ENCODE measurements around the gene SNX32. TPM values are rescaled to one million over a fixed set of nuclear protein-coding genes. Genes with fewer than 3 reads are reported as not detected.
A peak's percentile ranks its signal among the peaks of the same experiment; 100 is the strongest.
"Not testable (repeated sequence)": the region's sequence is repeated elsewhere in the genome, so short reads cannot be mapped to it uniquely, and the experiment has no call there.

The SNX32 gene
- total RNA-seq, 2 donors from 2014 or later: 0.52 to 1.0 TPM

DNA sequence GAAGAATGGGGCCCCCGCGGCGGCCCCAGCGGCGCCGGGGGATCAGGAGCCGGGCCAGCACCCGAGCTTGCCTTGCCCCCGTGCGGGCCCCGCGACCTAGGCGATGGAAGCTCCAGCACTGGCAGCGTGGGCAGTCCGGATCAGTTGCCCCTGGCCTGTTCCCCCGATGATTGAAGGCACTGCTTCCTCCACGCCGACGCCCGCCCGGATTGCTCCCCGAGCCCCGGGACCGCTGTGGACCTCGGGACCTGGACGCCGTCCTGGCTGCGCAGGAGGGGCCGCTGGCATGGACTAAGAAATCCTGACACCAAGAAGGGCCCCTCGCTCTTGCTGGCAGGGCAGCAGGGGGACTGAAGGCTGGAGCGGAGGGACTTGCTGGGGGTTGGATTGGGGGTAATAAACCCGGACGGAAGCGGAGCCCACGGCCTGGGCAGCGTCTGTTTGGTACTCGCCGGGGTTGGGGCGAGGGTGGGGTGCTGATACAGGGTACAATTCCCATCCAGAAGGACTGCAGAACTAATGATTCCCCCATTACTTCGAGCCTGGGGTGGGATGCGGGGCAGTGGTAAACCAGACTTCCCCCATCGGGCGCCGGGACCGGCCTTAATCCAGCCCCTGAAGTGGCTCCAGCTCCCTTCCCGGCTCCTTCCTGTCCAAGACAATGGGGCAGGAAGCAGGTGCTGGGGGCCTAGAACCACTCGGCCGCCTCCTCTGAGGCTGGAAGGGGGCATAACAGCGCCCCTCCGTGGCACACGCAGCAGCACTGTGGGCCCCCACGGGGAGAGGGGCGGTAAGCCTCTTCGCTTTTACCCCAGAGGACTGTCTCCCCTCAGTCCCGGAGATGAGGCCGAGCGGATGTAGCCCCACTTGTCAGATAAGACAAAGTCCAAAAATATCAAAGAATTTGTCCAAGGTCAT lies 57.7 kb downstream of the SNX32 start:
- ATAC-seq (no peak), DNase-seq (ENCODE audit: low spot score) (no peak)
- H3K36me3 Mint-ChIP-seq: peaks cover 11% of the 10 kb centered on the region

DNA sequence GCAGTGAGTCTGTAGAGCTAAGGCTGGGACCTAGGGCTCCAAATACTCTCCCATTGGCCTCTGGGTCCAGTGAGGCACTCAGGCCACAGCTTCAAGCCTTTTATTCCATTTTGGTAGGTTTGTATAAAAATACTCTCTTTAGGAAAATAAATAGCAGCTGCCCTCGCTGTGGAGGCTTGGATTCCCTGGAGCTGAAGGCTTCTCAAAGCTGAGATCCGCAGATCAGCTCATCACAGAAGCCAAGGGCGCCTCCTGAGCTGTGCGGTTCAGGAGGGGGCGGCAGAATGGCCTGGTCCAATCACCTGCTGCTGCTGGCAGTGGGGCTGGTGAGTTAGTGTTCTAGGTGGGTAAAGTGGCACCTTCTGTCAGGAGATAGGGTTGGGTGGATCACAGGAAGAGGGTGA lies 58.4 kb downstream of the SNX32 start:
- H3K9me3 Mint-ChIP-seq; ATAC-seq; H3K27me3 Mint-ChIP-seq; H3K36me3 Mint-ChIP-seq; DNase-seq (ENCODE audit: low spot score): not testable (repeated sequence)
- H3K27ac Mint-ChIP-seq: peak overlapping the region; percentile 90 to 93
- H3K4me1 Mint-ChIP-seq (ENCODE audit: low read depth in 2 of 2): peaks cover 56 to 64% of the 10 kb centered on the region in 2 donors
- peak overlapping the region; percentile 97 for H3K4me3 Mint-ChIP-seq

More for the DNA sequence above, 57.7 kb downstream of the SNX32 start:
- Mint-ChIP-seq H3K9me3 (no peaks in the 10 kb centered on the region), H3K4me3 (peak overlapping the region; percentile 97), H3K4me1 (ENCODE audit: low read depth in 2 of 2) (peaks cover 60 to 67% of the 10 kb centered on the region in 2 donors), H3K27me3 (no peaks in the 10 kb centered on the region), H3K27ac (peak overlapping the region; percentile 90 to 93)

DNA sequence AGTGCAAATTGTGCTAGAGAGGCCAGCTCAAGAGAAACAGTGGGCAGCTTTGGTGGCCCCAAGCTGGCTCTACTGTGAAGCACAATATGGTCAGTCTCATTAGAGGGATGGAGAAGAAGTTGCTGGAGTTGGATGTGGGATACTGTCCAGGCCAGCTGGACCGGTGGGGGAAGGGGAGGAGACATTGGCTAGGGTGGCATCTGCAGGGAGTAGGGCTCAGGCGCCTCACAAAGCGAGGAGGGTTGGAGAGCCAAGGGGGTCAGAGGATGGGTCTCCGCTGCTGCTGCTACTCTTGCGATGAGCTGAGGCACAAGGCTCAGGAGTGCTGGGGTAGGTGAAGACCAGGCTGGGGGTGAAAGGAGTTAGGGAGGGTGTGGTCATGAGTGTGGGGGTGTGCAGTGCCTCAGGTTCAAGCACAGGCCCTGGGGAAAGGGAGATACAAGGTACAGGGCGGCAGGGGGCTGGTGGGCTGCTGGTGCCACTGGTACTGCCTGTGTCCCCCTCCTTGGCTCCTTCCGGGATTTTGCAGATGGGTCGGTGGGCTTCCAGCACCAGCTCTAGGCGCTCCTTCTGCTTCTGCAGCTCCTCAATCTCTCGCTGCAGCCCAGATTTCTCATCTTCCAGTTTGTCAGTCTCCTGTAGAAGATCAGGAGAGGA lies 59.0 kb downstream of the SNX32 start:
- Mint-ChIP-seq H3K9me3 (no peaks in the 10 kb centered on the region), H3K4me1 (ENCODE audit: low read depth in 2 of 2) (peaks cover 57 to 58% of the 10 kb centered on the region in 2 donors), H3K36me3 (peaks cover 7% of the 10 kb centered on the region), H3K27me3 (no peaks in the 10 kb centered on the region), H3K4me3 (peak overlapping the region; percentile 97), H3K27ac (peak overlapping the region; percentile 90 to 93)
- ATAC-seq: no peak
- DNase-seq (ENCODE audit: low spot score): no peak

DNA sequence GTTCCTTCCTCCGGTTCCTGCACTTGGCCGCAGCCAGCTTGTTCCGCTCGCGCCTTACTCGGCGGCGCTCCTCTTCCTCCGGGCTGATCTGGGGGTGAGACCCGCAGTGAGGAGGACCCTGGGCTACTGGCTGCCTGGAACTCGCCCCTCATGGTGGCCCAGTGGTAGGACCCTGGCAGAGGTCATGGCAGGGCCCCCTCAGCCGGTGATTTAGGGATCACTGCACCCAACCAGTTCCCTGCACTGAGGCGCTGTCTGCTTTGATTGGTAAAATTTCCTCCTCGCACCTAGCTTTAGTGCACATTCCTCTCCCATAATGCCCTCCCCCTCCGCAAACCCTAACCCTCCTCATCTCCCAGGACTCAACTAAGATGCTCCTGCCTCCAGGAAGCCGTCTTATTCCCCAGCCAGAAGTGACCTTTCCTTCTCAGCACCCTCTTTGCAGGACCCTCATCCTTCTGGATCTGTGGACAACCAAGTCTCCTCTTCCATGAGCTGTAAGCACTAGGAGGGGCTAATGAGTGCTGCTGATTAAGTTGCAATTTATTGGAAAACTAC lies 60.4 kb downstream of the SNX32 start:
- ATAC-seq: no peak
- Mint-ChIP-seq H3K36me3 (peaks cover 7% of the 10 kb centered on the region), H3K9me3 (no peaks in the 10 kb centered on the region), H3K27ac (peak overlapping the region; percentile 90 to 93), H3K27me3 (no peaks in the 10 kb centered on the region), H3K4me1 (ENCODE audit: low read depth in 2 of 2) (peaks cover 51 to 52% of the 10 kb centered on the region in 2 donors), H3K4me3 (peak overlapping the region; percentile 97)
- DNase-seq (ENCODE audit: low spot score): no peak

DNA sequence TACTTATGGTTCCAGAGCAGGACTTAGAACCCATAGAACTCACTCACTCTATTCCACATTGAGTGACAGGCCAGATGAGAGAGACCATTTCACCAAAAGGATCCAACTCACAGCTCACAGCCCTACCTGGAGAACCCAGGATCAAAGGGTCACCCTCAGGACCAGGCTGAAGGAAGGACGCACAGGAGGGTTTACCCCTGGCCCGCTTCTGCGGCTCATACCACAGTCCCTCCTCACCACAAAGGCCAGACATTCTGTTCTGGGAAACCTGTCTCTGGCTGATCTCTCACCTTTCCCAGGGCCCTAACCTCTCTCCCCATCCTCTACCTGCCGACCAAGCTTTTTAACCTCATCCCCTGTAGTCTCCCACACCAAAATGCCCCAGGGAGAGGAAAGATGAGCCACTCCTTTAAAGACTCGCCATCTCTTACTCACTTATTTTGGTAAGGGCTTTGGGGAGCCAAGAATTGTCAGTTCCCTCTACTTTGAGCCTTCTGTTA lies 61.8 kb downstream of the SNX32 start:
- Mint-ChIP-seq H3K27ac (peak overlapping the region; percentile 67 to 81), H3K4me3 (peak overlapping the region; percentile 32), H3K4me1 (ENCODE audit: low read depth in 2 of 2) (peaks cover 39% of the 10 kb centered on the region in 2 donors), H3K36me3 (peaks cover 7% of the 10 kb centered on the region), H3K9me3 (no peaks in the 10 kb centered on the region), H3K27me3 (no peaks in the 10 kb centered on the region)
- no peak for DNase-seq (ENCODE audit: low spot score)
- ATAC-seq: no peak

DNA sequence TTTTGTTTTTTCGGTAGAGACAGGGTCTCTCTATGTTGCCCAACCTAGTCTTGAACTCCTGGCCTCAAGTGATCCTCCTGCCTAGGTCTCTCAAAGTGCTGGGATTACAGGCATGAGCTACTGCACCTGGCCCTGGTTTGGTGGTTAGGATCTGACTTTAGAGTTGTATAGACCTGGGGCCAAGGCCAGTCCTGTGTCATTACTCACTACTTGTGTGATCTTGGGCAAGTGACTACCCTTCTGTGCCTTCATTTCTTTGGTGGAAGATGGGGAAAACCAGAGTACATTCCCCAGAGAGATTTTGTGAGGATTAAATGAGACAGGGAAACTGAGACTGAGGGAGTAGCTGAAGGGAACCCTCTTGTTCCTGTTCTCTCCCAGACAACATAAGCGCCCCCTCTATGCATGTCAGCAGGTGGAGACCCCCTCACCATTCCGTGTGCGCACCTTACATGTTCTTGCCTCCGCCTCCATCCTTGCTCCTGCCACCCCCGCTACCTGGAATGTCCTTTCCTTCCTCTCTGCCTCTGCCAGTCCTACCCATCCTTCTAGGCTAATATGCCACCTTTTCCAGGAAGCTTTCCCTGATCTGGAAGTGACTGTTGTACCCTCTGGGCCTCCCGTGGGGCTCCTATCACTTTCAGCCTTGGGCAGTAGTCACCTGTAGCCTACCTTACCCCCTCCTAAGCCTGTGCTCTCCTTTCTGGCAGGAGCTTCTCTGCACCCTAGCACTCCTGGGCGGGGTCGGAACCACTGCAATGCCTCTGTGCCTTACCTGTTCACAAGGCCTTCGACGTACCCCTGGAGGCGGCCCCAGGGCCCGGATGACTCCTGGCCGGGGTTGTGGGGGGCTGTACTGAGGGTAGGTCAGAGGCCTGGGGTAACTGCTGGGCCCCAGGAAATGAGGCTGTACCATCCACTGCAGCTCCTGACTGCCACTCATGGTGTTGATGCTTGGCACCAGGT lies 62.6 kb downstream of the SNX32 start:
- Mint-ChIP-seq H3K27me3 (no peaks in the 10 kb centered on the region), H3K4me3 (peak overlapping the region; percentile 32), H3K36me3 (peaks cover 7% of the 10 kb centered on the region), H3K4me1 (ENCODE audit: low read depth in 2 of 2) (peaks cover 42 to 46% of the 10 kb centered on the region in 2 donors), H3K9me3 (no peaks in the 10 kb centered on the region), H3K27ac (peak overlapping the region; percentile 67 to 81)
- ATAC-seq (no peak), DNase-seq (ENCODE audit: low spot score) (no peak)

DNA sequence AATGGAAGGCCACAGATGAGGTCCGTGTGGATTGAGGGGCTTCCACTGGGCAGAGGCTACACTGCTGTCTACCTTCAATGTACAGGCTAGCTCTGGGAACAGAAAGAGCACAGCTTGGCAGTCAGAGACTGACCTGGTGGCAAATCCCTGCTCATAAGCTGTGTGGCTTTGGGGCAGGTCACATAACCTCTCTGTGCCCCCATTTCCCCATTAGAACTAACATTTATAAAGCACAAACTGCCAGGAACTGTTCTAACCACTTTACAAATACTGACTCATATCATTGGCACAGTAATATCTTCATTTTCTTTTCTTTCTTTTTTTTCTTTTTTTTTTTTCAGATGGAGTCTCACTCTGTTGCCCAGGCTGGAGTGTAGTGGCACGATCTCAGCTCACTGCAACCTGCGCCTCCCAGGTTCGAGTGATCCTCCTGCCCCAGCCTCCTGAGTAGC lies 63.3 kb downstream of the SNX32 start:
- Mint-ChIP-seq H3K4me1 (ENCODE audit: low read depth in 2 of 2) (peaks cover 48 to 53% of the 10 kb centered on the region in 2 donors), H3K27me3 (no peaks in the 10 kb centered on the region), H3K9me3 (no peaks in the 10 kb centered on the region), H3K27ac (peak overlapping the region; percentile 67 to 81), H3K4me3 (no peak overlapping the region), H3K36me3 (peaks cover 6% of the 10 kb centered on the region)
- ATAC-seq: no peak
- DNase-seq (ENCODE audit: low spot score): no peak

DNA sequence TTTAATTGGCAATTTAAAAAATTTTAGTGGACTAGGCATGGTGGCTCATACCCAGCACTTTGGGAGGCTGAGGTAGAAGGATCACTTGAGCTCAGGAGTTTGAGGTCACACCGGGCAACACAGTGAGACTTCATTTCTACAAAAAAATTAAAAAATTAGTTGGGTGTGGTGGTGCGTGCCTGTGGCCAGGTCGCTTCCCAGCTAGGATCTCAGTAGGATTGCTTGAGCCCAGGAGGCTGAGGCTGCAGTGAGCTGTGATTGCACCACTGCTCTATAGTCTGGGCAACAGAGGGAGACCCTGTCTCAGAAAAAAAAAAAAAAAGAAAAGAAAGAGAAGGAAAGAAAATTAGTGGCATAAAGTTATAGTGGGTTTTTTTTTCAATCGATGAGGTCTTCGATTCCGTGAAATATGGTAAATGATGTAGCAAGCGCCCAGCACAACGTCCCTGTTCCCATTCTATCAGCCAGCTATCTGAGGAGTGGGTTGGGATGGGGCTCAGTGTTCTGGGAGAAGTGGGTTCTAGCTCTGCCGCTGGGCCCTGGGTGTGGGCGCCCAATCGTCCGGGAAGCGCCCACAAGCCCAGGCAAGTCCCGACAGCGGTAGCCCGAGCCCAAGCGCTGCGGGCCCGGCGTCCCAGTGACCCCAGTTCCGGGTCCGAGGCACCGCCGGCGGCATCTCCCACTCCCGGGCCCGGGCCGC lies 65.0 kb downstream of the SNX32 start:
- ATAC-seq: no peak
- Mint-ChIP-seq H3K27ac (peak overlapping the region; percentile 81 to 94), H3K4me1 (ENCODE audit: low read depth in 2 of 2) (peaks cover 43 to 49% of the 10 kb centered on the region in 2 donors), H3K27me3 (no peaks in the 10 kb centered on the region), H3K4me3 (peak overlapping the region; percentile 86), H3K9me3 (no peaks in the 10 kb centered on the region), H3K36me3 (no peaks in the 10 kb centered on the region)
- DNase-seq (ENCODE audit: low spot score): no peak

DNA sequence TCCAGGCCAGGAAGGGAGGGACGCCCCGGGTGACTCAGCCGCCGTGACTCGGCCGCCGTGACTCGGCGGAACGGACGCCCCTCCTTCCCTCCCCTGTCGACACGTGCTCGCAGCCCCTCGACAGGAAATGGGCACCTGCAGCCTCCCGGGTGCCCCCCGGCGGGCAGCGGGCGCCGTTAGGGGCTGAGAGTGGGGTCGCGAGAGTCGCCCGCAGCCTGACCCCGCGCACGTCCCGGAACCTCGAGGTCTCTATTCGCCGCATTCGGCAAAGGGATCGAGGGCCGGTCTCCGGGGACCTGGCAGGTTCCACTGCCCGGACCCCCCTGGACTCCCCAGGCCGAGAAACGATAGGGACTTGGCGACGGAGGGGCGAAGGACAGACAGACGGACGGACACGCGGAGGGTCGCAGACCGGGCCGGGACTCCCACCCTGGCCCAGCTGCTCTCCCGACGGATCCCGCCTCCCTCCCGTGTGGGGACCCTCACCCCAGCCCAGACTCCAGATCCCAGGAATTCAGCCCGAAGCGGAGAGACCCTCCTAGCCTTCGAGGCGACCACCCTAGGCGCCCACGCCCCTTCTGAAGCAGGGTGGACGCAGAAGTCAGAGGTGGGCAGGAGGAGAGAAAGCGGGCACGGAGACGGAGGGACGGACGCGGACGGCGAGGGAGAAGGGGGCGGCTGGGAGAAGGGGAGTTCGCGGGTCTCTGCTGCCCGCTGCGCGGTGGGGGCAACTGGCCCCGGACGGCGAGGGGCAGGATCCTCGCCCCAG lies 65.8 kb downstream of the SNX32 start:
- Mint-ChIP-seq H3K4me3 (peak overlapping the region; percentile 76), H3K27me3 (no peaks in the 10 kb centered on the region), H3K4me1 (ENCODE audit: low read depth in 2 of 2) (peaks cover 37 to 42% of the 10 kb centered on the region in 2 donors), H3K27ac (peak overlapping the region; percentile 81 to 94), H3K36me3 (no peaks in the 10 kb centered on the region), H3K9me3 (no peaks in the 10 kb centered on the region)
- ATAC-seq (peak; percentile 68 to 72), DNase-seq (ENCODE audit: low spot score) (peak; percentile 88)

DNA sequence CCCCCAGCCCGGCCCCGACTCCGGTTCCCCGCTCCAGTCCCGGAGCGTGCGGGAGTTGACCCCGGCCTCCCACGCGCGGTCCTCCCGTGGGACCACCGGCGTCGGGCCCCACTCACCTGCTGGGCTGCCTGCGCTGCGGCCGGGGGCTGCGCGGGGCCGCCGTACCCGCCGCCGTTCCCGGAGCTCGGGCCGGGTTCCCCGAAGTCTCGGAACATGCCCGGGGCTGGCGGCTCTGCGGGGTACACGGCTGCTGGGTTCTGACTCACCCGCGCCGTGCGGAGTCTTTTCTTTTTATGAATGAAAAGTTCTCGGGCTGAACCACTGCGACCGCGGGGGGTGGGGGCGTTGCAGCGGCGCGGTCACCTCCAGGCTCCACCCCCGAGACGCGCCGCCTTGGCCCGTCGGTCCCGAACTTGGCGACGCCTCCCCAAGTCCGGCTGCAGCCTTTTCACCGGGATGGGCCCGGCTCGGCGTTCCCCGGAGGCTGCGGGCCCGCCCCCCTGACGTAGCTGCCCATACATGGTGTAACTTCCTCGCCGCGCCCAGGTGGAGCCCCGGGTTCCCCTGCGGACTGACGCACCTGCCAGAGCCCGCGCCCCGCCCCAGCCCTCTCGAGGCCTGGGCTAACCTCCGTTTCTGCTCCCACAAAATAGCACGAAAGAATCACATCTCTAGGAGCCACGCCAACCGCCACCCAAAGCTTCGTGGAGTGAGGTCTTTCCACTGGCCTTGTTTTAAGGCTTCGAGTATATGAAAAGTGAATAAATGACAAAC lies 66.5 kb downstream of the SNX32 start, which contains the start of gene FOSL1:
Gene FOSL1, minus strand, starts transcription at position 264 of the 774 bp plus-strand sequence. Its CDS starts 49 bp downstream, at position 215.
- Mint-ChIP-seq H3K4me1 (ENCODE audit: low read depth in 2 of 2) (peaks cover 35 to 40% of the 10 kb centered on the region in 2 donors), H3K27me3 (no peaks in the 10 kb centered on the region)
- peak; percentile 95 for DNase-seq (ENCODE audit: low spot score)

DNA sequence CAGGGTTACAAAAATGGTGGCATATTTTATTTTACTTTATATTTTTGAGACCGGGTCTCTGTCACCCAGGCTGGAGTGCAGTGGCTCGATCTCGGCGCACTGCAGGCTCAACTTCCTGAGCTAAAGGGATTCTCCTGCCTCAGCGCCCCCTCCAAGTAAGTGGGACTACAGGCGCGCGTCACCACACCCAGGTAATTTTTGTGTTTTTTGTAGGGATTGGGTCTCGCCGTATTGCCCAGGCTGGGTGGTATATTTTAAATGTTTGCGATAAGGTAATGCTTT lies 67.1 kb downstream of the SNX32 start:
- H3K27ac Mint-ChIP-seq: peak overlapping the region in 1 of 2 donors; percentile 69
- ATAC-seq: no peak
- DNase-seq (ENCODE audit: low spot score): no peak
- no peaks in the 10 kb centered on the region for H3K9me3 Mint-ChIP-seq
- H3K4me1 Mint-ChIP-seq (ENCODE audit: low read depth in 2 of 2): peaks cover 29 to 35% of the 10 kb centered on the region in 2 donors
- no peaks in the 10 kb centered on the region for H3K27me3 Mint-ChIP-seq
- H3K4me3 Mint-ChIP-seq: peak overlapping the region; percentile 62
- H3K36me3 Mint-ChIP-seq: no peaks in the 10 kb centered on the region

More for the DNA sequence above, 66.5 kb downstream of the SNX32 start, which contains the start of gene FOSL1:
- Mint-ChIP-seq H3K9me3 (no peaks in the 10 kb centered on the region), H3K27ac (peak within 1 kb of the TSS; percentile 81 to 94), H3K4me3 (peak within 1 kb of the TSS; percentile 76), H3K36me3 (no peaks in the 10 kb centered on the region)
- peak; percentile 90 to 93 for ATAC-seq

Data from natural killer cell treated with Interleukin-12 subunit alpha and Interleukin-12 subunit beta and Interleukin-15 and Interleukin-18, amount 100 ng/mL, for 72 hours (primary cell).